Astrocyte of the spinal cord (primary cell): ENCODE results near the gene NCLN.

Experiments
- DNase-seq: peaks from one replicate; pipeline ENCODE4 v3.0.0; 2011; ENCODE audit warnings: low read depth, low spot score
- H3K4me3 ChIP-seq: 2 replicates; pipeline ENCODE4 v1.5.1; 2011; ENCODE audit warnings: low read depth, mild to moderate bottlenecking, low read length, moderate library complexity
- in situ Hi-C: cut with HindIII; loops from 2 replicates; pipeline ENCODE4 v1.10.0; 2017; ENCODE audit warnings: low sequenced_read_pairs
- TF ChIP-seq, protein P1 (sequence below): IDR thresholded peaks from 2 replicates; pipeline ENCODE4 v1.5.1; 2012; ENCODE audit warnings: low read depth, mild to moderate bottlenecking, low read length, inconsistent platforms

NCLN gene

DNA sequence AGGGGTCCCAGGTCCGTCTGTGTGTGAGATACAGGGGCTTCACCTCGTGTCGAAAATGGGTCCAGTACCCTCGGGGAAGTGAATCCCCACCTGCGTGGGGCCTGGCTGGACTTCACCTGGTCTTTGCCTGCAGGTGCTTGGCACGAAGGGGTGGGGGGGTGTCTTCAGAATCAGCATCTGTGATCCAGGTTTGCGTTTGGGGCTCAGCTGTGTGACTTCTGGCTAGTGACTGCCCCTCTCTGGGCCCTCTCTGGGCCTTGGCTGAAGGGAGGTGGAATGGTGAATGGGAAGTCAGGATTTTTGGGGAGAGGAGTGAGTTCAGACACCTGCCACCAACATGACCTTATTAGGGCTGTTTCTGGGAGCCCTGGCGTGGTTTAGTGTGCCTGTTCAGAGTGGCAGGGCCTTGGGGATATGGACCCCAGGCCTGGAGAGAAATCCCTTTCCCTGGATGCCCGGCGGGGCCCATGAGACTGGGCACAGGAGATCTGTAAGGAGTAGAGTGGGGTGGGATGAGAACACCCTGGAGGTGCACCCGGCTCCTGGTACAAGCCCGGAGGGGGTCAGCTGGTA, 41.4 kb downstream of the NCLN start:
- no peak for DNase-seq
- TF ChIP-seq, protein P1, sequence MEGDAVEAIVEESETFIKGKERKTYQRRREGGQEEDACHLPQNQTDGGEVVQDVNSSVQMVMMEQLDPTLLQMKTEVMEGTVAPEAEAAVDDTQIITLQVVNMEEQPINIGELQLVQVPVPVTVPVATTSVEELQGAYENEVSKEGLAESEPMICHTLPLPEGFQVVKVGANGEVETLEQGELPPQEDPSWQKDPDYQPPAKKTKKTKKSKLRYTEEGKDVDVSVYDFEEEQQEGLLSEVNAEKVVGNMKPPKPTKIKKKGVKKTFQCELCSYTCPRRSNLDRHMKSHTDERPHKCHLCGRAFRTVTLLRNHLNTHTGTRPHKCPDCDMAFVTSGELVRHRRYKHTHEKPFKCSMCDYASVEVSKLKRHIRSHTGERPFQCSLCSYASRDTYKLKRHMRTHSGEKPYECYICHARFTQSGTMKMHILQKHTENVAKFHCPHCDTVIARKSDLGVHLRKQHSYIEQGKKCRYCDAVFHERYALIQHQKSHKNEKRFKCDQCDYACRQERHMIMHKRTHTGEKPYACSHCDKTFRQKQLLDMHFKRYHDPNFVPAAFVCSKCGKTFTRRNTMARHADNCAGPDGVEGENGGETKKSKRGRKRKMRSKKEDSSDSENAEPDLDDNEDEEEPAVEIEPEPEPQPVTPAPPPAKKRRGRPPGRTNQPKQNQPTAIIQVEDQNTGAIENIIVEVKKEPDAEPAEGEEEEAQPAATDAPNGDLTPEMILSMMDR, result no peak
- H3K4me3 ChIP-seq, result no peak overlapping the region
- in situ Hi-C loops, result no loop called here

DNA sequence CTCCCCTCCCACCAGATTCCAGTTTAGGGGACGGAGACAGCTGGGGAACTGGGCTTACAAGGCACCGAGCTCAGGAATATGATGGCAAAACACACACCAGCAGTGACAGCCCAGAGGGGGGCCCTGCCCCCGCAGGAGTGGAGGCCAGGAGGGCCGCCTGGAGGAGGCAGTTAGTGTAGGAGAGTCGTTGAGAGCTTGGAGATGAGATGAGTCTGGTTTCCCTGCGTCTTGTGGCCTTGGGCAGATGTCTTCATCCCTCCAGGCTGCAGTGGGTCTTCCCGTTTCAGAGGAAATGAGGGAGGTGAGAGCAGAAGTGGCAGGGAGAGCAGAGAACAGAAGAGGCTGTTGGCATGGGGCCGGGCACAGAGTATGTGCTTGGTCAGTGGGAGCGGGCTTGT, 43.6 kb downstream of the NCLN start:
- DNase-seq, result no peak
- TF ChIP-seq, protein P1, result no peak
- H3K4me3 ChIP-seq, result no peak overlapping the region
- in situ Hi-C loops, result no loop called here

DNA sequence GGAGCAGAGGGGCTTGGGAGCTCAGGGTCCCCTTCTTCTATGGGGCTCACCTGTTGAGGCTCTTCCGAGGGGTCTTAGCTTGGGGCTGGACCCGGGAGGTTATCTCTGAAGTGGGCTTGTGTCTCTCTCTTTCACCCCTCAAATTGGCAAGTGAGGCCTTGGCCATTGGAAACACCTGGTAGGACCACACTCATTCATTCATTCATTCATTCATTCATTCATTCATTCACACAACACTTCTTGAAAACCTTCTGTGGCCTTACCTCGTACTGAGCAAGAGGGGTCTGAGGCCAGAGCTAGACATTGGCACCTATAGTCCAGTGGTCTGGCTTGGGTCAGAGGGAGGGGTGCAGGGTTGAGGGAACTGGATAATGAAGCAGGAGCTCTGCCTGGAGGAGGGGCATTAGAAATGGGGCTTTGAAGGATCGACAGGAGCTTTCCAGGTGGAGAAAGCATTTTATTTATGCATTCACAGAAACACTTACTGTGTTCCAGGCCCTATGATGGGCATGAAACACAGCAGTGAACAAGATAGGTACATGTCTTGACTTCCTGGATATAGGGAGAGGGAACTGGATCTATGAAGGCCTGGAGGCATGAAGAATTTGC, 44.3 kb downstream of the NCLN start:
- TF ChIP-seq, protein P1, result no peak
- H3K4me3 ChIP-seq, result no peak overlapping the region
- no peak for DNase-seq
- in situ Hi-C loops, result no loop called here

DNA sequence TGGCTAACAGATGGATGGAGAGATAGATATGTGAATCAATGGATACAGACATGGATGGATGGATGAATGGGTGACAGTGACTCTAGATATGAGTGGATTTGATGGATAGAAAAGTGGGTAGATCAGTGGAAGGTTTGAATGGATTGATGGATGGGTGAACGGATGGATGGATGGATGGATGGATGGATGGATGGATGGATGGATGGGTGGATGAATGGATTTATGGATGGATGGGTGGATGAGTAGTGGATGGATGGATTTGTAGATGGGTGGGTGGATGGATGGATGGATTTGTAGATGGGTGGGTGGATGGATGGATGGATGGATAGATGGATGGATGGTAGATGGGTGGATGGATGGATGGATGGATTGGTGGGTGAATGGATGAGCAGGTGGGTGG, 45.6 kb downstream of the NCLN start:
- TF ChIP-seq, protein P1, result no peak
- no peak overlapping the region for H3K4me3 ChIP-seq
- no peak for DNase-seq
- in situ Hi-C loops, result no loop called here

DNA sequence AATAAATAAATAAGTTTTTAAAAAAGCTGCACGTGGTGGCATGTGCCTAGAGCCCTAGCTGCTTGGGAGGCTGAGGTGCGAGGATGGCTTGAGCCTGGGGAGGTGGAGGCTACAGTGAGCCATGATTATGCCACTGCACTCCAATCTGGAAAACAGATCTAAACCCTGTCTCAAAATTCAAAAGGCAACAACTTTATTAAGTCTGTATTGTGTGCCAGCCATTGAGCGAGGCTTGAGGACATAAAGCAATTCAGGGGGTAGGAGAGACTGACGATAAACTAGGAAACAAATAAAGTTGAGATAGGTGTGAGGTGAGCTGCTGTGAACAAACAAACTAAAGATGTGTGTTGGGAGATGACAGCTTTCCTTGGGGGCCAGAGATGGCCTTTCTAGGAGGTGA, 47.4 kb downstream of the NCLN start:
- DNase-seq, result no peak
- in situ Hi-C loops, result no loop called here
- no peak overlapping the region for H3K4me3 ChIP-seq
- TF ChIP-seq, protein P1, result no peak

DNA sequence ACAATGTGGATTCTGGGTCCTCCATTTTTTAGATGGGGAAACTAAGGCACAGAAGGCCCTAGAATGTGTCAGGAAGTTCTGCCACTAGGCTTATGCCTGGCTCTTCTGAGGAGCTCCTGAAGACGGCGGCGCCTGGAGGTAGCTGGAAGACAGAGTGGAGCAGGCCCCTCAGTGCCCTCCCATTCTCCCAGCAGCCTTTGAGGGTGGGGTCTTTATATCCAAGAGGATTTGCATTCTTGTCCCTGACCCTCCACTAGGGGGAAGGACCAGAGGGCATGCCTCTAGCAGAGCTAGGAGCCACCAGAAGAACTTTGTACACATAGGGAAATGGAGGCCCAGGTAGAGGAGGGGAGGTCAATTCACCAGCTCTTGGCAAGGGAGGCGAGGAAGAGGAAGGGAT, 48.1 kb downstream of the NCLN start:
- no peak overlapping the region for H3K4me3 ChIP-seq
- no peak for DNase-seq
- TF ChIP-seq, protein P1, result no peak
- in situ Hi-C loops, result no loop called here
